ENCODE data around the gene PLS3.

DNA sequence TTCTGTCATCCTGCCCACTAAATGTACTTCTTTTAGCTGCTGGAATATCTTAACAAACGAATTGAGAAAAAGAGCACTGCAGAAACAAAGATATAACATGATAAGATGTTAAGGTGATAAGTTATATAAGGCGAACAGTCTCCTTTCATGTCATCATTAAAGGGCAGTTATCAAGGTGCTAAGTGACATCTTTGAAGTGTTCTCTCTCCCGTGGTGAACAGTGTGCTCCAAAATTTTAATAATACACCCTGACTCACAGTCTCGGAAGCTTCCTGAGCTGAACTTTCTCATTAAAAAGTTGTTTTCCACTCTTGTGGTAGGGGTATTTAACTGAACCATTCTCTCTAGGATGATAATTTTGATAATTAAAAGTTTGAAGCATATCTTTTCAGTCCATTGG lies 61.6 kb downstream of the PLS3 start:
- TF ChIP-seq POLR2A (IDR thresholded peaks at IDR 0.05; ENCODE audit: low read depth) (no peak), EP300 (IDR thresholded peaks at IDR 0.05) (no peak), POLR2AphosphoS5 (IDR thresholded peaks at IDR 0.05) (peak in 1 of 2 donors; percentile 47)
- TF ChIP-seq, protein P1, sequence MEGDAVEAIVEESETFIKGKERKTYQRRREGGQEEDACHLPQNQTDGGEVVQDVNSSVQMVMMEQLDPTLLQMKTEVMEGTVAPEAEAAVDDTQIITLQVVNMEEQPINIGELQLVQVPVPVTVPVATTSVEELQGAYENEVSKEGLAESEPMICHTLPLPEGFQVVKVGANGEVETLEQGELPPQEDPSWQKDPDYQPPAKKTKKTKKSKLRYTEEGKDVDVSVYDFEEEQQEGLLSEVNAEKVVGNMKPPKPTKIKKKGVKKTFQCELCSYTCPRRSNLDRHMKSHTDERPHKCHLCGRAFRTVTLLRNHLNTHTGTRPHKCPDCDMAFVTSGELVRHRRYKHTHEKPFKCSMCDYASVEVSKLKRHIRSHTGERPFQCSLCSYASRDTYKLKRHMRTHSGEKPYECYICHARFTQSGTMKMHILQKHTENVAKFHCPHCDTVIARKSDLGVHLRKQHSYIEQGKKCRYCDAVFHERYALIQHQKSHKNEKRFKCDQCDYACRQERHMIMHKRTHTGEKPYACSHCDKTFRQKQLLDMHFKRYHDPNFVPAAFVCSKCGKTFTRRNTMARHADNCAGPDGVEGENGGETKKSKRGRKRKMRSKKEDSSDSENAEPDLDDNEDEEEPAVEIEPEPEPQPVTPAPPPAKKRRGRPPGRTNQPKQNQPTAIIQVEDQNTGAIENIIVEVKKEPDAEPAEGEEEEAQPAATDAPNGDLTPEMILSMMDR (IDR thresholded peaks at IDR 0.05), result no peak
